Ascending aorta (tissue), 2 donors: ENCODE results near the gene OR2T6. TPM values are rescaled to one million over a fixed set of nuclear protein-coding genes. Genes with fewer than 3 reads are reported as not detected.

ENCODE experiments used
- DNase-seq, 2 donors: peaks; one replicate each; pipeline ENCODE4 v3.0.0-alpha.2; 2019; ENCODE audit warnings: low spot score in 2 of 2
- H3K27ac ChIP-seq, 2 donors: fragments of 200-600 bp; sonication (generic); one replicate each; pipeline ENCODE4 v1.5.1; 2016 to 2017; ENCODE audit warnings: mild to moderate bottlenecking in 1 of 2
- H3K27me3 ChIP-seq: fragments of 200-600 bp; sonication (generic); one replicate; pipeline ENCODE4 v1.5.1; 2017
- H3K36me3 ChIP-seq, 2 donors: fragments of 200-600 bp; sonication (generic); one replicate each; pipeline ENCODE4 v1.5.1; 2016
- H3K4me1 ChIP-seq, 2 donors: fragments of 200-600 bp; sonication (generic); one replicate each; pipeline ENCODE4 v1.5.1; 2016 to 2017; ENCODE audit warnings: mild to moderate bottlenecking in 1 of 2
- H3K4me3 ChIP-seq, 2 donors: fragments of 200-600 bp; sonication (generic); one replicate each; pipeline ENCODE4 v1.5.1; 2016 to 2017; ENCODE audit warnings: mild to moderate bottlenecking in 1 of 2
- H3K9me3 ChIP-seq, 2 donors: fragments of 200-600 bp; sonication (generic); one replicate each; pipeline ENCODE4 v1.5.1; 2016
- intact Hi-C: fragments of 100-400 bp; cut with DNase I; formaldehyde crosslinking; loops from one replicate; pipeline ENCODE4 v1.15.1; 2023
- total RNA-seq: library from RNA; depleted of rRNA; stranded (reverse); fragments of >200 nt; gene quantifications from one replicate; pipeline ENCODE4 v1.1.0, GENCODE V29; 2016
- TF ChIP-seq, protein P1 (sequence below), 3 experiments: fragments of 200-600 bp in 2 of 3; fragments of 450-650 bp in 1 of 3; sonication (generic) in 2 of 3; IDR thresholded peaks; one replicate each; pipeline ENCODE4 v1.5.1; 2016 to 2019; ENCODE audit warnings: antibody characterized with exemption in 3 of 3, mild to moderate bottlenecking in 1 of 3, moderate library complexity in 1 of 3

The OR2T6 gene
- total RNA-seq, 1 donor from 2014 or later = not detected

DNA sequence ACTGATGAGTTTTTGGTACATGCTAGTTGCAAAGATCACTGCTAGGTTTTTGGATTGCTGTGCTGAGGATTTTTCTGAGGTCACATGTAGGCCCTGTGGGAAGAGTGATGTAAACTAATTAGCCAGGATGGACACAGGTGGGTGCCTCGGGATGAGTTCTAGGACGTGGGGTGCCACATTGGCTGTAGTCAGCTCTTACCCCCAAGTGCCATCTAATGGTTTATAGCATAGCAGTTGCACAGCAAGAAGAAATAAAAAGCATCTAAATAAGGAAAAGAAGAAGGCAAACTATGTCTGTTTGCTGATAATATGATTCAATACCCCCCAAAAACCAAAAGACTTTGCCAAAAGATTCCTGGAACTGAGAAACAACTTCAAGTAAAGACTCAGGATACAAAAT, 17.5 kb downstream of the OR2T6 start:
- H3K27me3 ChIP-seq = no peaks in the 10 kb centered on the region
- H3K4me3 ChIP-seq = no peak overlapping the region
- no peaks in the 10 kb centered on the region for H3K36me3 ChIP-seq
- DNase-seq = no peak
- no peaks in the 10 kb centered on the region for H3K9me3 ChIP-seq
- TF ChIP-seq, protein P1, sequence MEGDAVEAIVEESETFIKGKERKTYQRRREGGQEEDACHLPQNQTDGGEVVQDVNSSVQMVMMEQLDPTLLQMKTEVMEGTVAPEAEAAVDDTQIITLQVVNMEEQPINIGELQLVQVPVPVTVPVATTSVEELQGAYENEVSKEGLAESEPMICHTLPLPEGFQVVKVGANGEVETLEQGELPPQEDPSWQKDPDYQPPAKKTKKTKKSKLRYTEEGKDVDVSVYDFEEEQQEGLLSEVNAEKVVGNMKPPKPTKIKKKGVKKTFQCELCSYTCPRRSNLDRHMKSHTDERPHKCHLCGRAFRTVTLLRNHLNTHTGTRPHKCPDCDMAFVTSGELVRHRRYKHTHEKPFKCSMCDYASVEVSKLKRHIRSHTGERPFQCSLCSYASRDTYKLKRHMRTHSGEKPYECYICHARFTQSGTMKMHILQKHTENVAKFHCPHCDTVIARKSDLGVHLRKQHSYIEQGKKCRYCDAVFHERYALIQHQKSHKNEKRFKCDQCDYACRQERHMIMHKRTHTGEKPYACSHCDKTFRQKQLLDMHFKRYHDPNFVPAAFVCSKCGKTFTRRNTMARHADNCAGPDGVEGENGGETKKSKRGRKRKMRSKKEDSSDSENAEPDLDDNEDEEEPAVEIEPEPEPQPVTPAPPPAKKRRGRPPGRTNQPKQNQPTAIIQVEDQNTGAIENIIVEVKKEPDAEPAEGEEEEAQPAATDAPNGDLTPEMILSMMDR (IDR thresholded peaks at IDR 0.05) = no peak
- H3K27ac ChIP-seq = no peak overlapping the region
- intact Hi-C loops = no loop called here
- no peaks in the 10 kb centered on the region for H3K4me1 ChIP-seq

DNA sequence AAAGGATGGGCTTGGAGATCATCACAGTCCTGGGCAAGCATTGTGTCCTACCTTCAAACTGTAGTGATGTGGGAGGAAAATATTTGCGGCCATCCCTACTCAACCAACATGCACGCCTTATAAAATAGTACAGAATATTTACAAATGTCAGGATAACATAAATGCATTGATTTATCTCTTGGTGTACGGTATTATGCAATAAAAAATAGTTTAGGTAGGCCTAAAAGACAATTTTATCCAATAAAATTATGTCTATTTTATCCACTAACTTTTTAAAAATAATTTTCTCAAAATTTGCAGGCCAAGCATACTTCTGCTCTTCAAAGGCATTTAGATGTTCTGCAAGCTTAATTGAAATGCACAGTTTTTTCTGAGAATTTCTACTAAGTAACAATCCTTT, 27.2 kb downstream of the OR2T6 start, which contains the start of gene OR2T1:
TSS of gene OR2T1 (plus strand) at position 301 of the 400 bp plus-strand sequence. CDS start 3,100 bp downstream, outside the sequence.
- no peaks in the 10 kb centered on the region for H3K4me1 ChIP-seq
- no peaks in the 10 kb centered on the region for H3K36me3 ChIP-seq
- no peak for DNase-seq
- no peaks in the 10 kb centered on the region for H3K9me3 ChIP-seq
- no peak within 1 kb of the TSS for H3K27ac ChIP-seq
- TF ChIP-seq, protein P1 (IDR thresholded peaks at IDR 0.05) = no peak
- H3K27me3 ChIP-seq = no peaks in the 10 kb centered on the region
- intact Hi-C loops = no loop called here
- no peak within 1 kb of the TSS for H3K4me3 ChIP-seq

DNA sequence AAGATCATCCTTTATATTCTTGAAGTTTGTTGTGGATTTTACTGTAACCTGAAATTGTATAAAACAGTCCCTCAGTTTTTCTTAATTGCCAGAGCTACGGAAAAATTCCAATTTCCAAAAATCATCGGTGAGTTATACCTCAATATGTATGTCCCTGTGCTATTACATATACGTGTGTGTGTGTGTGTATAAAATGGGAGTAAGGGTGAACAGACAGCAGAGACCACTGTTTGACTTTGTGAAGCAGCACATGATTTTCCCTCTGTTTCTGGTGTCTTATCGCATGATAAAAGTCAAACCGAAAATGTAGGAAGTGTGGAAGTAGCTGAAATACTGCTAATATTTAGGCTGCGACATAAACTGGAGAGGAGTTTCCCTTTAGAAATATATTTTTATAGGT, 28.5 kb downstream of the OR2T6 start:
- TF ChIP-seq, protein P1 (IDR thresholded peaks at IDR 0.05) = no peak
- Histone ChIP-seq H3K36me3 (no peaks in the 10 kb centered on the region), H3K27ac (no peak overlapping the region), H3K9me3 (no peaks in the 10 kb centered on the region), H3K4me3 (no peak overlapping the region), H3K27me3 (no peaks in the 10 kb centered on the region), H3K4me1 (no peaks in the 10 kb centered on the region)
- intact Hi-C loops = no loop called here
- no peak for DNase-seq

DNA sequence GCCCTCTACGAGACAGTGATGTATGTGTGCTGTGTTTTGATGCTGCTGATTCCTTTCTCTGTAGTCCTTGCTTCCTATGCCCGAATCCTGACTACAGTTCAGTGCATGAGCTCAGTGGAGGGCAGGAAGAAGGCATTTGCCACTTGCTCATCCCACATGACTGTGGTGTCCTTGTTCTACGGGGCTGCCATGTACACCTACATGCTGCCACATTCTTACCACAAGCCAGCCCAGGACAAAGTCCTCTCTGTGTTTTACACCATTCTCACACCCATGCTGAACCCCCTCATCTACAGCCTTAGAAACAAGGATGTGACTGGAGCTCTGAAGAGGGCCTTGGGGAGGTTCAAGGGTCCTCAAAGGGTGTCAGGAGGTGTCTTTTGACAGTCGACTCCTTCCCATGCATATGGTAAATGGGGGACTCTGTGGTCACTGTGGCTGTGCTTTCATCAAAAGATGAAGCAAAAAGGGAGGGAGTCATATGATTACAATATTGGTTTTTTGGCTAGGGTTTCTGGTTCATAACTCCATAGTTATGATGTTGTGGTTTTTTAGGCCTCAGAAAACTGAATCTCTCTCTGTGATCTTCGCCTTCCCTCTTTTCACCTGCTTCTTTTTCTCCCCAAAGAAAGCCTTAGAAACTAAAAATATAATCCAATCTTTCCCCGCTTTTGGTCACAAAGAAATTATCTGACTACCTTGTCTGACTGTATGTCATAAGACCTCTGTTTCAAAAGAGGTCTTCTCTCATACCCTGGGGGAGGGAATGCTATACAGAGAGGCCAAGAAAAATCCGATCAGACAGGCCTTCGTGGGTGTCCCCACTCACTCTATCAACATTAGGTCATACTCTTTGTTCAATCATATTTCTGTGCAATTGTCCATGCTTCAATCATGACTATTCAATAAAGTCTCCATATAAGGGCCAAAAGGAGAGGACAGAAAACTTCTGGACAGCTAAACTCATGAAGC, 31.5 kb downstream of the OR2T6 start:
- Histone ChIP-seq H3K4me1 (no peaks in the 10 kb centered on the region), H3K36me3 (no peaks in the 10 kb centered on the region), H3K27me3 (no peaks in the 10 kb centered on the region), H3K9me3 (no peaks in the 10 kb centered on the region), H3K27ac (no peak overlapping the region), H3K4me3 (no peak overlapping the region)
- TF ChIP-seq, protein P1 (IDR thresholded peaks at IDR 0.05) = no peak
- DNase-seq = no peak
- intact Hi-C loops = no loop called here

DNA sequence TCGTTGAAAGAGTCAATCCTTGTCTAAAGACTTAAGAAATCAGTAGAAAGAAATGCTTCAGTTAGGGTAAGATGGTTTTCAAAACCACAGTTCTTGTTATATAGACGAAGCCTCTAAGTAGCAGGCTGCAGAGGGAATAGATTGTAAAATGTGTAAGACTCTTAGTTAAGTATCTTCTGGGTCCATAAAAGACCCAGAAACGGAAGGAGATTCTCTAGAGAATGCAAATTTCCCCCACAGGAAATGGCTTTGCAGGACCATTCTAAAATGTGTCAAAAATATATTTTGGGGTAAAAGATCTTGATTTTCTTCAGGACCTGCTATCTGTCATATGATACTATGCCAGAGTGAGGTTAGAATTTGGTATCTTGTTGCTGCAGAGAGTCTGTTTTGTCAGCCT, 40.7 kb downstream of the OR2T6 start:
- TF ChIP-seq, protein P1 (IDR thresholded peaks at IDR 0.05) = no peak

More for the DNA sequence above, 40.7 kb downstream of the OR2T6 start:
- Histone ChIP-seq H3K27me3 (no peaks in the 10 kb centered on the region), H3K9me3 (no peaks in the 10 kb centered on the region), H3K27ac (no peak overlapping the region), H3K4me3 (no peak overlapping the region), H3K4me1 (no peaks in the 10 kb centered on the region), H3K36me3 (no peaks in the 10 kb centered on the region)
- no peak for DNase-seq
- intact Hi-C loops = no loop called here
